H1 (cell line): Measurements from ENCODE around the gene GPR21. TPM values are rescaled to one million over a fixed set of nuclear protein-coding genes. Genes with fewer than 3 reads are reported as not detected.

Experiments used
- CTCF ChIA-PET: fragments of 300-600 bp; sonication (Branson Sonifier 250); formaldehyde crosslinking; loops from one replicate; lab custom pipeline; 2021; ENCODE audit not compliant: partially characterized antibody; lab: Charles Lee
- POLR2A ChIA-PET: fragments of 300-600 bp; sonication (Branson Sonifier 250); formaldehyde crosslinking; loops from one replicate; lab custom pipeline; 2021; ENCODE audit warnings: inconsistent platforms; ENCODE audit not compliant: partially characterized antibody; lab: Charles Lee
- DNase-seq, 2 experiments: peaks; one replicate each; pipeline versions ENCODE4 v3.0.0 to v3.0.0-alpha.2; 2010 to 2022; ENCODE audit warnings: low spot score in 2 of 2, low read depth in 1 of 2, mixed read lengths in 1 of 2
- FAIRE-seq: peaks from 2 replicates; lab custom pipeline; 2011; peaks lifted over from hg19 to GRCh38; lab: Jason Lieb, UNC
- H2AFZ ChIP-seq: 2 replicates; pipeline ENCODE4 v1.8.1; 2012; ENCODE audit warnings: low read length, inconsistent platforms
- H2AK5ac ChIP-seq: 2 replicates; pipeline ENCODE4 v1.6.1; 2013; ENCODE audit warnings: low read depth, low read length
- H2BK120ac ChIP-seq: replicated peaks from 2 replicates; pipeline ENCODE3; 2013; ENCODE audit warnings: low read depth, low read length, inconsistent platforms
- H2BK12ac ChIP-seq: 2 replicates; pipeline ENCODE4 v1.6.1; 2013; ENCODE audit warnings: low read depth, low read length
- H2BK15ac ChIP-seq: 2 replicates; pipeline ENCODE4 v1.6.1; 2013; ENCODE audit warnings: low read length
- H2BK20ac ChIP-seq: 2 replicates; pipeline ENCODE4 v1.6.1; 2013; ENCODE audit warnings: low read length
- H2BK5ac ChIP-seq: 2 replicates; pipeline ENCODE4 v1.6.1; 2013; ENCODE audit warnings: low read depth, low read length
- H3K14ac ChIP-seq: 2 replicates; pipeline ENCODE4 v1.6.1; 2013; ENCODE audit warnings: inconsistent platforms; ENCODE audit not compliant: insufficient read length
- H3K18ac ChIP-seq: 2 replicates; pipeline ENCODE4 v1.6.1; 2013; ENCODE audit warnings: low read length; ENCODE audit errors: extremely low read depth
- H3K23ac ChIP-seq: 2 replicates; pipeline ENCODE4 v1.6.1; 2013; ENCODE audit warnings: inconsistent platforms; ENCODE audit not compliant: insufficient read length
- H3K23me2 ChIP-seq: 2 replicates; pipeline ENCODE4 v1.6.1; 2013; ENCODE audit warnings: low read depth, low read length
- H3K27ac ChIP-seq: 2 replicates; pipeline ENCODE4 v1.6.1; 2011; ENCODE audit warnings: low read depth, low read length, inconsistent platforms
- H3K27me3 ChIP-seq, 4 experiments: replicated peaks in 1 of 4; 1 replicate in 1 of 4; 2 replicates in 3 of 4; pipeline versions ENCODE4 v1.6.1 to v1.8.1; 2011 to 2013; ENCODE audit warnings: low read length in 3 of 4, mild to moderate bottlenecking in 3 of 4, inconsistent platforms in 2 of 4, mixed read lengths in 2 of 4, moderate library complexity in 1 of 4; ENCODE audit not compliant: control insufficient read depth in 3 of 4, insufficient read depth in 3 of 4; ENCODE audit errors: extremely low read depth in 1 of 4
- H3K36me3 ChIP-seq, 4 experiments: 2 replicates each; pipeline versions ENCODE4 v1.6.1 to v1.8.1; 2011 to 2013; ENCODE audit warnings: mild to moderate bottlenecking in 4 of 4, low read length in 3 of 4, moderate library complexity in 2 of 4, control low read depth in 1 of 4, inconsistent platforms in 1 of 4; ENCODE audit not compliant: insufficient read depth in 4 of 4, control insufficient read depth in 2 of 4
- H3K4ac ChIP-seq: replicated peaks from 2 replicates; pipeline ENCODE3; 2013; ENCODE audit warnings: low read length, low read depth, mixed read lengths, inconsistent platforms; ENCODE audit not compliant: insufficient read length
- H3K4me1 ChIP-seq, 4 experiments: replicated peaks in 1 of 4; 1 replicate in 1 of 4; 2 replicates in 3 of 4; pipeline versions ENCODE4 v1.6.1 to v1.8.1; 2011 to 2013; ENCODE audit warnings: low read length in 3 of 4, inconsistent platforms in 2 of 4, mixed read lengths in 1 of 4; ENCODE audit not compliant: insufficient read depth in 4 of 4, control insufficient read depth in 3 of 4
- H3K4me2 ChIP-seq, 2 experiments: 2 replicates each; pipeline versions ENCODE4 v1.6.1 to v1.8.1; 2011 to 2013; ENCODE audit warnings: low read depth in 2 of 2, low read length in 2 of 2, control low read depth in 1 of 2, inconsistent platforms in 1 of 2, mild to moderate bottlenecking in 1 of 2; ENCODE audit not compliant: insufficient read depth in 1 of 2
- H3K4me3 ChIP-seq, 4 experiments: fragments of 200-600, 300-600 bp in 1 of 4; sonication (generic), shearing (Covaris generic), sonication (Bioruptor Twin) in 1 of 4; 2 replicates each; pipeline versions ENCODE4 v1.5.1 to v1.8.1; 2011 to 2016; ENCODE audit warnings: low read length in 4 of 4, low read depth in 3 of 4, control low read depth in 2 of 4, inconsistent platforms in 2 of 4, mild to moderate bottlenecking in 2 of 4, mixed read lengths in 1 of 4, moderate library complexity in 1 of 4; ENCODE audit not compliant: insufficient read depth in 2 of 4; ENCODE audit errors: extremely low read depth in 1 of 4
- H3K56ac ChIP-seq: replicated peaks from 2 replicates; pipeline ENCODE3; 2013; ENCODE audit warnings: low read depth, mild to moderate bottlenecking, mixed read lengths, low read length, inconsistent platforms; ENCODE audit not compliant: insufficient read length
- H3K79me1 ChIP-seq: 2 replicates; pipeline ENCODE4 v1.6.1; 2013; ENCODE audit warnings: low read depth, low read length, control low read depth
- H3K79me2 ChIP-seq, 2 experiments: 2 replicates each; pipeline versions ENCODE4 v1.6.1 to v1.8.1; 2012 to 2013; ENCODE audit warnings: low read length in 2 of 2, mild to moderate bottlenecking in 2 of 2, inconsistent platforms in 1 of 2; ENCODE audit not compliant: insufficient read depth in 2 of 2, control insufficient read depth in 1 of 2
- H3K9ac ChIP-seq, 4 experiments: replicated peaks in 1 of 4; 1 replicate in 1 of 4; 2 replicates in 3 of 4; pipeline versions ENCODE4 v1.6.1 to v1.8.1; 2011 to 2013; ENCODE audit warnings: low read depth in 3 of 4, low read length in 3 of 4, control low read depth in 2 of 4, mild to moderate bottlenecking in 2 of 4, moderate library complexity in 2 of 4, inconsistent platforms in 1 of 4; ENCODE audit errors: extremely low read depth in 1 of 4
- H3K9me3 ChIP-seq, 2 experiments: 2 replicates each; pipeline versions ENCODE4 v1.6.1 to v1.8.1; 2012 to 2013; ENCODE audit warnings: mild to moderate bottlenecking in 2 of 2, moderate library complexity in 2 of 2, control low read depth in 1 of 2, inconsistent platforms in 1 of 2, low read depth in 1 of 2, low read length in 1 of 2, mixed read lengths in 1 of 2; ENCODE audit not compliant: insufficient read depth in 2 of 2
- H4K20me1 ChIP-seq, 2 experiments: replicated peaks in 1 of 2; 2 replicates each; pipeline versions ENCODE3 to v1.8.1; 2011 to 2013; ENCODE audit warnings: inconsistent platforms in 2 of 2, low read length in 2 of 2, mild to moderate bottlenecking in 1 of 2; ENCODE audit not compliant: insufficient read depth in 2 of 2, control insufficient read depth in 1 of 2
- H4K5ac ChIP-seq: 2 replicates; pipeline ENCODE4 v1.6.1; 2013; ENCODE audit warnings: low read length, low read depth, mixed read lengths, inconsistent platforms; ENCODE audit not compliant: insufficient read length
- H4K8ac ChIP-seq: 2 replicates; pipeline ENCODE4 v1.8.0; 2013; ENCODE audit warnings: mild to moderate bottlenecking, moderate library complexity, low read length, inconsistent platforms; ENCODE audit not compliant: insufficient read depth; ENCODE audit errors: extremely low read depth
- H4K91ac ChIP-seq: replicated peaks from 2 replicates; pipeline ENCODE3; 2013; ENCODE audit warnings: low read length, mixed read lengths, inconsistent platforms; ENCODE audit not compliant: insufficient read length
- SRF ChIP-seq: IDR thresholded peaks from 2 replicates; pipeline ENCODE4 v1.6.1; 2011; ENCODE audit warnings: mild to moderate bottlenecking, low read depth, low read length, moderate library complexity
- WGBS, 2 experiments: shearing (Covaris generic) in 1 of 2; methylation state at CpG; one replicate each; pipeline versions ENCODE4 v1.1.6 to v1.1.7; 2013 to 2015; ENCODE audit warnings: low lambda C conversion rate in 2 of 2, mixed read lengths in 2 of 2, inconsistent platforms in 1 of 2, low coverage in 1 of 2, missing lambda C conversion rate in 1 of 2; ENCODE audit not compliant: insufficient replicate concordance in 2 of 2, insufficient coverage in 1 of 2, insufficient read length in 1 of 2; ENCODE audit errors: extremely low coverage in 1 of 2, missing lambda C conversion rate in 1 of 2; 5-methylcytosine and 5-hydroxymethylcytosine counted together
- polyA plus RNA-seq, 7 experiments: library from polyadenylated mRNA; depleted of rRNA in 3 of 7; stranded (reverse) in 5 of 7; unstranded in 2 of 7; fragments of >200 nt in 5 of 7; fragments of 200-250 nt in 2 of 7; gene quantifications; 1 replicate in 5 of 7; 2 replicates in 1 of 7; 4 replicates in 1 of 7; pipeline versions ENCODE4 v1.2.1 to v1.2.3, GENCODE V29; 2011 to 2013; ENCODE audit warnings: missing spikeins in 2 of 7, mixed read lengths in 2 of 7
- total RNA-seq: library from RNA; stranded (reverse); fragmentation: NEBNext Ultra II Directional; extraction: Animal tissue kit (Norgen Biotek cat#: 25700); gene quantifications from 2 replicates; pipeline ENCODE4 v1.2.1, GENCODE V29; 2021

GPR21 gene
- total and polyA plus RNA-seq, 2 of the 8 experiments (the other 6 are each of a cell fraction or from before 2014, with no cell fraction given) = 0.58 to 0.71 TPM

- Histone ChIP-seq H3K9me3 (no peaks in the 10 kb centered on the region), H2AFZ (no peak overlapping the region), H3K56ac (no peak overlapping the region), H3K4me1 (peaks cover 2 to 14% (median 6%) of the 10 kb centered on the region in 4 experiments; a peak in 6 of 7 replicates), H2BK20ac (no peak overlapping the region), H3K27me3 (no peaks in the 10 kb centered on the region), H3K4me3 (no peak overlapping the region), H2BK12ac (no peak overlapping the region), H4K20me1 (no peaks in the 10 kb centered on the region), H3K9ac (no peak overlapping the region), H3K79me1 (no peaks in the 10 kb centered on the region; the same call in 1 of the 2 replicates), H3K14ac (no peak overlapping the region), H4K8ac (no peak overlapping the region), H3K79me2 (no peaks in the 10 kb centered on the region), H4K91ac (no peak overlapping the region), H3K4me2 (no peak overlapping the region), H2BK120ac (no peak overlapping the region), H2BK5ac (no peak overlapping the region), H3K4ac (no peak overlapping the region), H4K5ac (no peak overlapping the region), H2AK5ac (no peak overlapping the region), H3K27ac (no peak overlapping the region), H3K36me3 (peaks cover 3 to 30% (median 12%) of the 10 kb centered on the region in 4 experiments; a peak in 6 of 8 replicates), H3K23ac (no peak overlapping the region), H2BK15ac (no peak overlapping the region), H3K18ac (no peak overlapping the region), H3K23me2 (no peaks in the 10 kb centered on the region)
- FAIRE-seq (no peak), DNase-seq (no peak)
- 98% methylated on average over 3 of the region's 3 CpGs; no CpG with 5 or more reads in 1 of the 2 experiments for WGBS, 2 experiments
- POLR2A ChIA-PET = interaction anchor here (0.8 to 2.0 kb wide), 3 partner anchors 10 to 150 kb away, joined by 3 to 4 read pairs (median 4); partner anchors contain the start of gene ZBTB26
- no peak for TF ChIP-seq SRF
- CTCF ChIA-PET = interaction anchor here (0.8 to 6.3 kb wide), 9 partner anchors 9 to 269 kb away, joined by 3 to 53 read pairs (median 6); no protein-coding TSS in a partner anchor
These were observed 47.0 kb downstream of the GPR21 start for GRCh38 chr9:123080444-123080843.
